ENCODE results near the gene RBM20.

GRCh38 chr10:110833941-110834628 is 189.9 kb downstream of the RBM20 start:
- no peak for TF ChIP-seq POLR2A (IDR thresholded peaks at IDR 0.05)
- TF ChIP-seq, protein P1, sequence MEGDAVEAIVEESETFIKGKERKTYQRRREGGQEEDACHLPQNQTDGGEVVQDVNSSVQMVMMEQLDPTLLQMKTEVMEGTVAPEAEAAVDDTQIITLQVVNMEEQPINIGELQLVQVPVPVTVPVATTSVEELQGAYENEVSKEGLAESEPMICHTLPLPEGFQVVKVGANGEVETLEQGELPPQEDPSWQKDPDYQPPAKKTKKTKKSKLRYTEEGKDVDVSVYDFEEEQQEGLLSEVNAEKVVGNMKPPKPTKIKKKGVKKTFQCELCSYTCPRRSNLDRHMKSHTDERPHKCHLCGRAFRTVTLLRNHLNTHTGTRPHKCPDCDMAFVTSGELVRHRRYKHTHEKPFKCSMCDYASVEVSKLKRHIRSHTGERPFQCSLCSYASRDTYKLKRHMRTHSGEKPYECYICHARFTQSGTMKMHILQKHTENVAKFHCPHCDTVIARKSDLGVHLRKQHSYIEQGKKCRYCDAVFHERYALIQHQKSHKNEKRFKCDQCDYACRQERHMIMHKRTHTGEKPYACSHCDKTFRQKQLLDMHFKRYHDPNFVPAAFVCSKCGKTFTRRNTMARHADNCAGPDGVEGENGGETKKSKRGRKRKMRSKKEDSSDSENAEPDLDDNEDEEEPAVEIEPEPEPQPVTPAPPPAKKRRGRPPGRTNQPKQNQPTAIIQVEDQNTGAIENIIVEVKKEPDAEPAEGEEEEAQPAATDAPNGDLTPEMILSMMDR (IDR thresholded peaks at IDR 0.05), result no peak

Data from uterus (tissue), 2 donors.